Bronchial epithelial cell (primary cell): Measurements from ENCODE around the gene SPON1. TPM values are rescaled to one million over a fixed set of nuclear protein-coding genes. Genes with fewer than 3 reads are reported as not detected.
A peak's percentile ranks its signal among the peaks of the same experiment; 100 is the strongest.
"Not testable (repeated sequence)": the region's sequence is repeated elsewhere in the genome, so short reads cannot be mapped to it uniquely, and the experiment has no call there.

ENCODE experiments used
- DNase-seq: peaks from one replicate; pipeline ENCODE4 v3.0.0-alpha.2; 2010; ENCODE audit warnings: low read depth
- FAIRE-seq: peaks from 2 replicates; lab custom pipeline; 2011; peaks lifted over from hg19 to GRCh38; lab: Jason Lieb, UNC
- H3K27me3 ChIP-seq: 2 replicates; pipeline ENCODE4 v1.5.1; 2011; ENCODE audit warnings: low read length; ENCODE audit not compliant: control insufficient read depth, insufficient read depth
- H3K36me3 ChIP-seq: 2 replicates; pipeline ENCODE4 v1.5.1; 2011; ENCODE audit warnings: low read length; ENCODE audit not compliant: control insufficient read depth, insufficient read depth
- H3K4me3 ChIP-seq: 2 replicates; pipeline ENCODE4 v1.5.1; 2011; ENCODE audit warnings: mild to moderate bottlenecking, low read depth, low read length, control low read depth
- total RNA-seq: library from RNA; depleted of rRNA; stranded (reverse); fragments of >200 nt; gene quantifications from 2 replicates; pipeline ENCODE4 v1.2.1, GENCODE V29; 2014
- TF ChIP-seq, protein P1 (sequence below): IDR thresholded peaks from 2 replicates; pipeline ENCODE4 v1.5.1; 2011; ENCODE audit warnings: mild to moderate bottlenecking, moderate library complexity, low read length, control low read depth, inconsistent platforms; ENCODE audit not compliant: insufficient read depth, severe bottlenecking

SPON1 gene
- total RNA-seq, 1 donor from 2014 or later: 0.26 TPM

- H3K36me3 ChIP-seq: no peaks in the 10 kb centered on the region
- DNase-seq (no peak), FAIRE-seq (no peak)
- H3K27me3 ChIP-seq: no peaks in the 10 kb centered on the region
- H3K4me3 ChIP-seq: no peak overlapping the region
- TF ChIP-seq, protein P1, sequence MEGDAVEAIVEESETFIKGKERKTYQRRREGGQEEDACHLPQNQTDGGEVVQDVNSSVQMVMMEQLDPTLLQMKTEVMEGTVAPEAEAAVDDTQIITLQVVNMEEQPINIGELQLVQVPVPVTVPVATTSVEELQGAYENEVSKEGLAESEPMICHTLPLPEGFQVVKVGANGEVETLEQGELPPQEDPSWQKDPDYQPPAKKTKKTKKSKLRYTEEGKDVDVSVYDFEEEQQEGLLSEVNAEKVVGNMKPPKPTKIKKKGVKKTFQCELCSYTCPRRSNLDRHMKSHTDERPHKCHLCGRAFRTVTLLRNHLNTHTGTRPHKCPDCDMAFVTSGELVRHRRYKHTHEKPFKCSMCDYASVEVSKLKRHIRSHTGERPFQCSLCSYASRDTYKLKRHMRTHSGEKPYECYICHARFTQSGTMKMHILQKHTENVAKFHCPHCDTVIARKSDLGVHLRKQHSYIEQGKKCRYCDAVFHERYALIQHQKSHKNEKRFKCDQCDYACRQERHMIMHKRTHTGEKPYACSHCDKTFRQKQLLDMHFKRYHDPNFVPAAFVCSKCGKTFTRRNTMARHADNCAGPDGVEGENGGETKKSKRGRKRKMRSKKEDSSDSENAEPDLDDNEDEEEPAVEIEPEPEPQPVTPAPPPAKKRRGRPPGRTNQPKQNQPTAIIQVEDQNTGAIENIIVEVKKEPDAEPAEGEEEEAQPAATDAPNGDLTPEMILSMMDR: no peak
These were observed 179.2 kb downstream of the SPON1 start for GRCh38 chr11:14141676-14142075.

DNA sequence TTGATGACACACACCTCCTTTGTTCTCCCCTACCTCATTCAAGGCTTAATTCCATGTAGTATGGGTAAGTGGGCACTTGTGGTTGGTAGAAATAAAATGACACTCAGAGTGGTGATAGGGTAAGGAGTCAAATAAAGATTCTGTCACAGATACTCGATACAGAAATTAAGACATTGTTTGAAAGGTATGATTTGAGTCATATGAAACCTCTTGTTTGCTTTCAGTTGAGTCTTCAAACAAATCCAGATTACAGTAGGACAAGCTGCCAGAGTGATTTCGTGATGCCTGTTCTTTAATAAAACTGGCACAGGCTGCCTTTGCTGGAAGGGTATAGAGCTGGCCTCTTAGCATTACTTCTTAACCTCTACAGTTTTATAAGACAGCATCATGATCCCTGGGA is 182.4 kb downstream of the SPON1 start:
- FAIRE-seq (no peak), DNase-seq (no peak)
- TF ChIP-seq, protein P1: no peak
- no peaks in the 10 kb centered on the region for H3K36me3 ChIP-seq
- no peak overlapping the region for H3K4me3 ChIP-seq
- H3K27me3 ChIP-seq: no peaks in the 10 kb centered on the region

DNA sequence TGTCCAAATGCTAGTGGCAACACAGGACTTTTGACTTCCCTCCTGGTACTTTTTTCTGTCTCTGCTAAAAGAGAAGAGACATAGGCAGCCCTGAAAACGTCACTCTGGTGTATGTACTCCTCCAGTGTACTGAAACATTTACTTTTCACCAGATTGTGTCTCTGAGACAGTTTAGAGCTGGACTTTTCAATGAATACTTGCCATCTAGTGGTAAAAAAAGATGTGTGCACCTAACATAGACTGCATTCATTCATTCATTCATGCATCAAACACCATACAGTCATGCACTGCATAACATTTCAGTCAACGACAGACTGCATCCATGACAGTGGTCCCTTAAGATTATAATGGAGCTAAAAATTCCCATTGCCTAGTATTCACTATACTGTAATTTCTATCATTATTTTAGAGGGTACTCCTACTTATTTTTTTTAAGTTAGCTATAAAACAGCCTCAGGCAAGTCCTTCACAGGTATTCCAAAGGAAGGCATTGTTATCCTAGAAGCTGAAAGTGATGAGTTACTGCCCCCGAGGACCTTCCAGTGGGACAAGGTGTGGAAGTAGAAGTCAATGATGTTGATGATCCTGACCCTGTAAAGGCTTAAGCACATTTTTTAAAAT is 186.2 kb downstream of the SPON1 start:
- H3K4me3 ChIP-seq: no peak overlapping the region
- TF ChIP-seq, protein P1: peak; percentile 55
- no peaks in the 10 kb centered on the region for H3K36me3 ChIP-seq
- DNase-seq (peak; percentile 57), FAIRE-seq (peak; percentile 55)
- no peaks in the 10 kb centered on the region for H3K27me3 ChIP-seq

GRCh38 chr11:14149683-14150082 is 187.2 kb downstream of the SPON1 start:
- Histone ChIP-seq H3K4me3 (no peak overlapping the region), H3K36me3 (no peaks in the 10 kb centered on the region), H3K27me3 (no peaks in the 10 kb centered on the region)
- FAIRE-seq (no peak), DNase-seq (no peak)
- TF ChIP-seq, protein P1: no peak

GRCh38 chr11:14150878-14151277 is 188.4 kb downstream of the SPON1 start:
- FAIRE-seq (no peak), DNase-seq (no peak)
- Histone ChIP-seq H3K27me3 (no peaks in the 10 kb centered on the region), H3K36me3 (no peaks in the 10 kb centered on the region), H3K4me3 (no peak overlapping the region)
- TF ChIP-seq, protein P1: no peak

DNA sequence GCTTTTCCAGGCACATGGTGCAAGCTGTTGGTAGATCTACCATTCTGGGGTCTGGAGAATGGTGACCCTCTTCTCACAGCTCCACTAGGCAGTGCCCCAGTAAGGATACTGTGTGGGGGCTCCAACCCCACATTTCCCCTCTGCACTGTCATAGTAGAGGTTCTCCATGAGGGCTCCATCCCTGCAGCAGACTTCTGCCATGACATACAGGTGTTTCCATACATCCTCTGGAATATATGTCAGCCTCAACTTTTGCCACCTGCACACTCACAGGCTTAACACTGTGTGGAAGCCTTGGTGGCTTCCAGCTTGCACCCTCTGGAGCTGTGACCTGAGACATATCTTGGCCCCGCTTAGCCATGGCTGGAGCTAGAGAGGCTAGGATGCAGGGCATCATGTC is 191.6 kb downstream of the SPON1 start:
- not testable (repeated sequence) for H3K27me3 ChIP-seq, H3K4me3 ChIP-seq, FAIRE-seq, H3K36me3 ChIP-seq, DNase-seq
